ENCODE measurements around the gene SGSM2. TPM values are rescaled to one million over a fixed set of nuclear protein-coding genes. Genes with fewer than 3 reads are reported as not detected.

The SGSM2 gene, protein sequence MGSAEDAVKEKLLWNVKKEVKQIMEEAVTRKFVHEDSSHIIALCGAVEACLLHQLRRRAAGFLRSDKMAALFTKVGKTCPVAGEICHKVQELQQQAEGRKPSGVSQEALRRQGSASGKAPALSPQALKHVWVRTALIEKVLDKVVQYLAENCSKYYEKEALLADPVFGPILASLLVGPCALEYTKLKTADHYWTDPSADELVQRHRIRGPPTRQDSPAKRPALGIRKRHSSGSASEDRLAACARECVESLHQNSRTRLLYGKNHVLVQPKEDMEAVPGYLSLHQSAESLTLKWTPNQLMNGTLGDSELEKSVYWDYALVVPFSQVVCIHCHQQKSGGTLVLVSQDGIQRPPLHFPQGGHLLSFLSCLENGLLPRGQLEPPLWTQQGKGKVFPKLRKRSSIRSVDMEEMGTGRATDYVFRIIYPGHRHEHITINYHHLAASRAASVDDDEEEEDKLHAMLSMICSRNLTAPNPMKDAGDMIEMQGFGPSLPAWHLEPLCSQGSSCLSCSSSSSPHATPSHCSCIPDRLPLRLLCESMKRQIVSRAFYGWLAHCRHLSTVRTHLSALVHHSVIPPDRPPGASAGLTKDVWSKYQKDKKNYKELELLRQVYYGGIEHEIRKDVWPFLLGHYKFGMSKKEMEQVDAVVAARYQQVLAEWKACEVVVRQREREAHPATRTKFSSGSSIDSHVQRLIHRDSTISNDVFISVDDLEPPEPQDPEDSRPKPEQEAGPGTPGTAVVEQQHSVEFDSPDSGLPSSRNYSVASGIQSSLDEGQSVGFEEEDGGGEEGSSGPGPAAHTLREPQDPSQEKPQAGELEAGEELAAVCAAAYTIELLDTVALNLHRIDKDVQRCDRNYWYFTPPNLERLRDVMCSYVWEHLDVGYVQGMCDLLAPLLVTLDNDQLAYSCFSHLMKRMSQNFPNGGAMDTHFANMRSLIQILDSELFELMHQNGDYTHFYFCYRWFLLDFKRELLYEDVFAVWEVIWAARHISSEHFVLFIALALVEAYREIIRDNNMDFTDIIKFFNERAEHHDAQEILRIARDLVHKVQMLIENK
- 10 to 100 TPM; 40.8 to 57.5 TPM for total RNA-seq

DNA sequence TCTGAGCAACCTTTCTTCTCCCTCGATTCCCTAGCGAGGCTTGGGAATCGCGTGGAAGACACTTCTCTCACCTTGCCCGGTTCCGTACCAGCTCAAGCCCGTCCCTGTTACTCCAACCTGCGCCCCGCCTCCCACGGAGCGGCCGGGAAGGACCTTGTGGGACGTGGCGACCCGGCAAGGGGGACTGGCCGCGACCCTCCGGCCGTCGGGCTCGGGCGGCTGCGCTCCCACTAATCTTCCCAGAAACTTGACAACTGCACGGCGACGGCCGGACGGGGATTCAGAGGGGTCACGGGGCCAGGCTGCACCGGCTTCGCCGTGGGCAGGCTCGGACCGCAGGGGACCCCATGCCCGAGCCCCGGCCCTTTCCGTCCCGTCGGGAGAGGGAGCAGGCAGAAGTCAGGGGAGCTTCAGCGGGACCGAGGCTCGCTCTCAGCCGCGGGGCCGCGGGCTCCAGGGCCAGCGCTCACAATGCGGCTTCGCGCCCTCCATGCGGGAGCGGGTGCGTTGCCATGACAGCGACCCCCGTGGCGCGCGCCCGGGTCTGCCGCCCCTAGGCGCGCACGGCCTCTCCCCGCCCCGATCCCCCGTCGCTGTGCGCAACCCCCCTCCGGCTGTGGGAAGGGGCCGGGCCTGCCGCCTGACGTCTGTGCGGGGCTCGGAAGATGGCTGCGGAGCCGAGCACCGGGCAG is at the start of gene SGSM2:
Gene SGSM2 (plus strand): TSS at position 650 of the 692 bp plus-strand sequence. CDS start 188 bp downstream, outside the sequence.
- H3K27ac Mint-ChIP-seq = peak within 1 kb of the TSS; percentile 94
- no peaks in the 10 kb centered on the region for H3K27me3 Mint-ChIP-seq (ENCODE audit: low read depth)
- peaks cover 7 to 12% of the 10 kb centered on the region in 2 donors for H3K36me3 Mint-ChIP-seq (ENCODE audit: insufficient read depth in 2 of 2)
- ATAC-seq (replicated peaks in 1 of 2) (peak; percentile 68 to 71), DNase-seq (peak; percentile 76)
- H3K4me1 Mint-ChIP-seq (ENCODE audit: low read depth) = peaks cover 5% of the 10 kb centered on the region
- H3K4me3 Mint-ChIP-seq = peak within 1 kb of the TSS; percentile 84 to 99
- no peaks in the 10 kb centered on the region for H3K9me3 Mint-ChIP-seq

GRCh38 chr17:2289878-2290478 is 47.3 kb upstream of the SGSM2 start:
- peaks cover 14 to 18% of the 10 kb centered on the region in 2 donors for H3K36me3 Mint-ChIP-seq (ENCODE audit: insufficient read depth in 2 of 2)
- no peak overlapping the region for H3K4me3 Mint-ChIP-seq
- DNase-seq (no peak), ATAC-seq (replicated peaks in 1 of 2) (no peak)
- peaks cover 6% of the 10 kb centered on the region for H3K4me1 Mint-ChIP-seq (ENCODE audit: low read depth)
- H3K9me3 Mint-ChIP-seq = no peaks in the 10 kb centered on the region
- no peak overlapping the region for H3K27ac Mint-ChIP-seq
- no peaks in the 10 kb centered on the region for H3K27me3 Mint-ChIP-seq (ENCODE audit: low read depth)

DNA sequence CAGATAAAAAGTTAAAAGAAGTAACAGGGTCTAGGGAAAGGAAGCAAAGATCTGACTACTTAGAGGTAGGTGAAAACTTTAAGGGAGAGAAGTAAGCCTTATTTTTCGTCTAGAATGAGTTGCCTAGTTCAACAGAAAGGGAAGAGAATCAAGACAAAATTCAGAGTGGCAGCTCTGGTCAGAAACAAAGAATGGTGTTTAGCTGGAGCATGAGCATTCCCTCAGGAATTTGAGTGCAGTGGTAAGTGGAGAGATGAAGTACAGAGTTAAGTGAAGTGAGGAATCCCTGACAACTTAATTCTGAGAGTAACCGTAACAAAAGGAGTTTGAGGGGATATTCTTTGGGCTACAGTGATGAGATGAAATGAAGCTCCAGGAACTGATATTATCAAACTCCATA is 45.2 kb upstream of the SGSM2 start:
- no peaks in the 10 kb centered on the region for H3K27me3 Mint-ChIP-seq (ENCODE audit: low read depth)
- H3K4me1 Mint-ChIP-seq (ENCODE audit: low read depth) = peaks cover 22% of the 10 kb centered on the region
- no peak overlapping the region for H3K4me3 Mint-ChIP-seq
- H3K36me3 Mint-ChIP-seq (ENCODE audit: insufficient read depth in 2 of 2) = peaks cover 20 to 28% of the 10 kb centered on the region in 2 donors
- ATAC-seq (replicated peaks in 1 of 2) (no peak), DNase-seq (no peak)
- no peak overlapping the region for H3K27ac Mint-ChIP-seq
- no peaks in the 10 kb centered on the region for H3K9me3 Mint-ChIP-seq

- Mint-ChIP-seq H3K4me3 (peak overlapping the region; percentile 24 to 37), H3K36me3 (ENCODE audit: insufficient read depth in 2 of 2) (peaks cover 17 to 37% of the 10 kb centered on the region in 2 donors), H3K27me3 (ENCODE audit: low read depth) (no peaks in the 10 kb centered on the region), H3K4me1 (ENCODE audit: low read depth) (peaks cover 32% of the 10 kb centered on the region), H3K27ac (peak overlapping the region; percentile 4), H3K9me3 (no peaks in the 10 kb centered on the region)
- peak; percentile 73 to 74 for ATAC-seq (replicated peaks in 1 of 2)
- DNase-seq = no peak
Observed at GRCh38 chr17:2295575-2295974, 41.7 kb upstream of the SGSM2 start.

- H3K27me3 Mint-ChIP-seq (ENCODE audit: low read depth) = no peaks in the 10 kb centered on the region
- peaks cover 14 to 30% of the 10 kb centered on the region in 2 donors for H3K36me3 Mint-ChIP-seq (ENCODE audit: insufficient read depth in 2 of 2)
- no peak for ATAC-seq (replicated peaks in 1 of 2)
- H3K4me3 Mint-ChIP-seq = no peak overlapping the region
- no peaks in the 10 kb centered on the region for H3K9me3 Mint-ChIP-seq
- no peak overlapping the region for H3K27ac Mint-ChIP-seq
- no peak for DNase-seq
- H3K4me1 Mint-ChIP-seq (ENCODE audit: low read depth) = peaks cover 47% of the 10 kb centered on the region
Observed at GRCh38 chr17:2297023-2297422, 40.3 kb upstream of the SGSM2 start.

GRCh38 chr17:2299136-2299535 is 38.2 kb upstream of the SGSM2 start:
- Mint-ChIP-seq H3K4me3 (no peak overlapping the region), H3K9me3 (no peaks in the 10 kb centered on the region), H3K27me3 (ENCODE audit: low read depth) (no peaks in the 10 kb centered on the region), H3K4me1 (ENCODE audit: low read depth) (peaks cover 54% of the 10 kb centered on the region), H3K27ac (no peak overlapping the region), H3K36me3 (ENCODE audit: insufficient read depth in 2 of 2) (peaks cover 12 to 28% of the 10 kb centered on the region in 2 donors)
- ATAC-seq (replicated peaks in 1 of 2) = no peak
- DNase-seq = no peak

DNA sequence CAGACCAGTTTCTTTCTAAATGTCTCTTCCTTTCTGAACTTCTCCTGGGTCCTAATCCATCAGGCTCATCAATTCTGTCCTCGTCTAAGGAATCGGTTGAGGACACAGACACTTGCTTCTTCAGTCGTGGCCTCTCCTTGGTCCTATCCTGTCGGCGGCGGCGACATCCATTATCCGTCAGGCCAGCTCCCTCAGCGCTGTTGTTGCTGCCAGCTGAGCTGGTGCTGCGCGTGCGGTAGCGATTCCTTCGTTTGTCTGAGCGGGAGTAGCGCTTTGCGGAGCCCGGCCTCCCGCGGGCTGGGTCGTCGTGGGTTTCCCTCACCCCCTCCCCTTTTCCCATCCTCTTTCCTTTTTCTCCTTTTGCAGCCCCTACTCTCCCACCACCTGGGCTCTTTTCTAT is 37.5 kb upstream of the SGSM2 start:
- H3K4me1 Mint-ChIP-seq (ENCODE audit: low read depth) = peaks cover 53% of the 10 kb centered on the region
- ATAC-seq (replicated peaks in 1 of 2) (no peak), DNase-seq (no peak)
- H3K27ac Mint-ChIP-seq = no peak overlapping the region
- peak overlapping the region in 1 of 2 donors; percentile 4 for H3K4me3 Mint-ChIP-seq
- peaks cover 9 to 26% of the 10 kb centered on the region in 2 donors for H3K36me3 Mint-ChIP-seq (ENCODE audit: insufficient read depth in 2 of 2)
- no peaks in the 10 kb centered on the region for H3K27me3 Mint-ChIP-seq (ENCODE audit: low read depth)
- H3K9me3 Mint-ChIP-seq = no peaks in the 10 kb centered on the region

DNA sequence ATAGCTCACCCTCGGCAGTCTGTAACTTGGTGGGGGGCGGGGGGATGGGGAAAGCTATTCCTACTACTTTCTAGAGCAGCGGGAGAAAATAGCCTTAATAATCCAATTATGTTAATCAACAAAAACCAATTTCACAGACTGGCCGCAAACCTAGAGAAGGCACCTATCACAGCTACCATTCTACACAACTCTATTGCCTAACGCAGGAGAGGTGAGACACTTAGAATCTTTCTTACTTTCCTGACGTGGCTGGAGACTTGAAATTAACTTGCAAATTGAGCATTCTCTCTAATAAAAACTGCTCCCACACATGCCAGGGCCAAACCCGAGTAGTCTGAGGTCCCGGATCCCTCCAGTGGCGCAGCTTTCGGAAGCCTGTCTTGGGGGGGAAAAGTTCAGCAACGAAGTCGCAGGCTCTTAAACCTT is 34.5 kb upstream of the SGSM2 start:
- Mint-ChIP-seq H3K36me3 (ENCODE audit: insufficient read depth in 2 of 2) (peaks cover 3 to 17% of the 10 kb centered on the region in 2 donors), H3K27me3 (ENCODE audit: low read depth) (no peaks in the 10 kb centered on the region), H3K9me3 (no peaks in the 10 kb centered on the region), H3K27ac (peak overlapping the region; percentile 69), H3K4me3 (peak overlapping the region; percentile 89 to 93), H3K4me1 (ENCODE audit: low read depth) (peaks cover 48% of the 10 kb centered on the region)
- DNase-seq (no peak), ATAC-seq (replicated peaks in 1 of 2) (no peak)

GRCh38 chr17:2303204-2304188 is 33.8 kb upstream of the SGSM2 start, which contains the start of the genes SMG6 and SRR:
TSS of gene SMG6 (minus strand) at chr17:2303785. CDS start at chr17:2303720, 65 bp downstream.
TSS of gene SRR (plus strand) at chr17:2303950. CDS start at chr17:2315561, 11,611 bp downstream.
- ATAC-seq (replicated peaks in 1 of 2) = peak; percentile 87 to 88
- peak within 1 kb of the TSS; percentile 89 to 93 for H3K4me3 Mint-ChIP-seq
- no peaks in the 10 kb centered on the region for H3K27me3 Mint-ChIP-seq (ENCODE audit: low read depth)
- peaks cover 3 to 14% of the 10 kb centered on the region in 2 donors for H3K36me3 Mint-ChIP-seq (ENCODE audit: insufficient read depth in 2 of 2)
- DNase-seq = peak; percentile 92 to 94
- peak within 1 kb of the TSS; percentile 69 for H3K27ac Mint-ChIP-seq
- H3K9me3 Mint-ChIP-seq = no peaks in the 10 kb centered on the region
- peaks cover 48% of the 10 kb centered on the region for H3K4me1 Mint-ChIP-seq (ENCODE audit: low read depth)

- peak overlapping the region; percentile 70 to 73 for H3K4me3 Mint-ChIP-seq
- ATAC-seq (replicated peaks in 1 of 2) = no peak
- H3K9me3 Mint-ChIP-seq = no peaks in the 10 kb centered on the region
- DNase-seq = no peak
- no peak overlapping the region for H3K27ac Mint-ChIP-seq
- no peaks in the 10 kb centered on the region for H3K27me3 Mint-ChIP-seq (ENCODE audit: low read depth)
- H3K4me1 Mint-ChIP-seq (ENCODE audit: low read depth) = peaks cover 55% of the 10 kb centered on the region
- peaks cover 6 to 11% of the 10 kb centered on the region in 2 donors for H3K36me3 Mint-ChIP-seq (ENCODE audit: insufficient read depth in 2 of 2)
Observed at GRCh38 chr17:2304931-2305330, 32.4 kb upstream of the SGSM2 start.
